K562 (cell line): ENCODE results near the gene WNT7A. TPM values are rescaled to one million over a fixed set of nuclear protein-coding genes. Genes with fewer than 3 reads are reported as not detected.

Source experiments
- ATAC-seq: fragments of 200-7000 bp; cut with Tn5 transposase; 3 replicates; pipeline ENCODE4 v1.9.1; 2020; ENCODE audit warnings: moderate library complexity
- Bru-seq: library from RNA; stranded (reverse); fragments of 400-500 nt; gene quantifications from one replicate; lab custom pipeline; 2021; lab: Mats Ljungman, UMichigan
- BruChase-seq, 2 experiments: library from RNA; stranded (reverse); fragments of 400-500 nt; gene quantifications; one replicate each; lab custom pipeline; 2021; lab: Mats Ljungman, UMichigan
- BruUV-seq: library from RNA; stranded (reverse); fragments of 400-500 nt; replicated peaks from 2 replicates; lab custom pipeline; 2021; lab: Mats Ljungman, UMichigan
- CTCF ChIA-PET: fragments of 300-600 bp; formaldehyde crosslinking; extraction: SDS; loops from one replicate; lab custom pipeline; 2021; ENCODE audit warnings: low intra/inter-chr PET ratio; lab: Yijun Ruan, JAX
- POLR2A ChIA-PET: fragments of 300-600, 350-650 bp; sonication (Branson Sonifier 250); formaldehyde crosslinking; extraction: SDS; loops from one replicate; lab custom pipeline; 2021; ENCODE audit warnings: antibody characterized with exemption, inconsistent platforms; lab: Yijun Ruan, JAX
- DNase-seq, 4 experiments: peaks; one replicate each; pipeline versions ENCODE4 v3.0.0 to v3.0.0-alpha.2; 2011 to 2018; ENCODE audit warnings: low spot score in 3 of 4, mixed read lengths in 3 of 4; ENCODE audit errors: extremely low read depth in 1 of 4
- FAIRE-seq: peaks from 2 replicates; lab custom pipeline; 2011; peaks lifted over from hg19 to GRCh38; lab: Jason Lieb, UNC
- H2AFZ ChIP-seq: 2 replicates; pipeline ENCODE4 v1.6.0; 2011; ENCODE audit warnings: low read depth, low read length, control low read depth, inconsistent platforms
- H3K27ac ChIP-seq: fragments of 200-600 bp; 3 replicates; pipeline ENCODE4 v1.8.0; 2011; ENCODE audit warnings: low read depth, mild to moderate bottlenecking, control low read depth, inconsistent platforms, low read length, moderate library complexity, mixed read lengths; ENCODE audit errors: extremely low read depth
- H3K27me3 ChIP-seq, 2 experiments: fragments of 300-600 bp in 1 of 2; 2 replicates in 1 of 2; 3 replicates in 1 of 2; pipeline versions ENCODE4 v1.6.0 to v1.8.0; 2011; ENCODE audit warnings: inconsistent platforms in 2 of 2, low read length in 2 of 2, mild to moderate bottlenecking in 1 of 2, mixed read lengths in 1 of 2, moderate library complexity in 1 of 2; ENCODE audit not compliant: control insufficient read depth in 2 of 2, insufficient read depth in 2 of 2
- H3K36me3 ChIP-seq: fragments of 300-600 bp; 3 replicates; pipeline ENCODE4 v1.8.0; 2011; ENCODE audit warnings: mild to moderate bottlenecking, low read length, inconsistent platforms; ENCODE audit not compliant: control insufficient read depth, insufficient read depth
- H3K4me1 ChIP-seq, 2 experiments: fragments of 200-600 bp in 1 of 2; replicated peaks in 1 of 2; 2 replicates in 1 of 2; 3 replicates in 1 of 2; pipeline versions ENCODE4 v1.5.1 to v1.8.0; 2011; ENCODE audit warnings: inconsistent platforms in 2 of 2, low read length in 2 of 2, mild to moderate bottlenecking in 1 of 2, mixed read lengths in 1 of 2, moderate library complexity in 1 of 2; ENCODE audit not compliant: control insufficient read depth in 2 of 2, insufficient read depth in 2 of 2
- H3K4me2 ChIP-seq: 2 replicates; pipeline ENCODE4 v1.6.1; 2011; ENCODE audit warnings: low read length, control low read depth, inconsistent platforms, mixed read lengths; ENCODE audit not compliant: insufficient read depth
- H3K4me3 ChIP-seq: fragments of 200-600 bp; sonication (generic), shearing (Covaris generic); 2 replicates; pipeline ENCODE4 v1.5.1; 2016; ENCODE audit warnings: control low read depth, inconsistent platforms
- H3K79me2 ChIP-seq: fragments of 200-600 bp; 3 replicates; pipeline ENCODE4 v1.8.0; 2011; ENCODE audit warnings: low read length, inconsistent platforms; ENCODE audit not compliant: control insufficient read depth, insufficient read depth
- H3K9ac ChIP-seq, 2 experiments: 2 replicates each; pipeline versions ENCODE4 v1.6.0 to v1.6.1; 2011; ENCODE audit warnings: low read depth in 2 of 2, low read length in 2 of 2, control low read depth in 1 of 2, inconsistent platforms in 1 of 2, mild to moderate bottlenecking in 1 of 2, mixed read lengths in 1 of 2; ENCODE audit not compliant: insufficient read depth in 1 of 2
- H3K9me1 ChIP-seq: one replicate; pipeline ENCODE4 v1.6.0; 2011; ENCODE audit warnings: inconsistent platforms, mild to moderate bottlenecking, low read length, moderate library complexity; ENCODE audit not compliant: control insufficient read depth, insufficient read depth
- H3K9me3 ChIP-seq: replicated peaks from 2 replicates; pipeline ENCODE4 v1.5.1; 2011; ENCODE audit warnings: low read depth, low read length, inconsistent platforms; ENCODE audit not compliant: control insufficient read depth, insufficient read depth
- H4K20me1 ChIP-seq: replicated peaks from 2 replicates; pipeline ENCODE4 v1.6.1; 2011; ENCODE audit warnings: low read length, inconsistent platforms, mixed read lengths; ENCODE audit not compliant: control insufficient read depth, insufficient read depth
- CHD1 ChIP-seq: fragments of 200-600 bp; sonication (generic); IDR thresholded peaks from one replicate; pipeline ENCODE4 v1.6.1; 2012; ENCODE audit warnings: mild to moderate bottlenecking, moderate library complexity, low read length, inconsistent platforms
- E2F3 ChIP-seq: fragments of 250-450 bp; sonication (Bioruptor Pico); IDR thresholded peaks from 2 replicates; pipeline ENCODE4 v1.4.0; 2020; ENCODE audit warnings: mild to moderate bottlenecking
- HNRNPK ChIP-seq: fragments of 200-400 bp; formaldehyde crosslinking; IDR thresholded peaks from one replicate; pipeline ENCODE4 v1.6.1; 2018; ENCODE audit warnings: mild to moderate bottlenecking, low read depth, low read length; ENCODE audit not compliant: poor library complexity, severe bottlenecking
- MED1 ChIP-seq: sonication (generic); formaldehyde crosslinking; IDR thresholded peaks from 2 replicates; pipeline ENCODE4 v1.8.1; 2023; ENCODE audit warnings: missing genetic modification reagents, borderline replicate concordance
- MTF1 ChIP-seq: fragments of 250-450 bp; sonication (Bioruptor Pico); IDR thresholded peaks from 2 replicates; pipeline ENCODE4 v1.9.0; 2021; ENCODE audit warnings: moderate library complexity, mild to moderate bottlenecking, inconsistent platforms, borderline replicate concordance
- NFIC ChIP-seq: fragments of 450-650 bp; IDR thresholded peaks from 2 replicates; pipeline ENCODE4 v1.6.1; 2017; ENCODE audit warnings: mild to moderate bottlenecking, inconsistent platforms
- SREBF1 ChIP-seq: fragments of 150-350 bp; IDR thresholded peaks from 2 replicates; pipeline ENCODE4 v1.6.1; 2014; ENCODE audit warnings: antibody characterized with exemption, low read depth, low read length, borderline replicate concordance
- STAG1 ChIP-seq: sonication (generic); formaldehyde crosslinking; IDR thresholded peaks from 2 replicates; pipeline ENCODE4 v1.5.0; 2020; ENCODE audit warnings: missing genetic modification reagents, borderline replicate concordance
- TAF15 ChIP-seq: fragments of 200-400 bp; formaldehyde crosslinking; IDR thresholded peaks from 2 replicates; pipeline ENCODE4 v1.6.1; 2017; ENCODE audit warnings: mild to moderate bottlenecking, low read depth, low read length, moderate library complexity
- TBL1XR1 ChIP-seq, 2 experiments: IDR thresholded peaks; 2 replicates each; pipeline ENCODE4 v1.6.1; 2012; ENCODE audit warnings: improper control_type of control experiment in 2 of 2, low read length in 2 of 2, mild to moderate bottlenecking in 1 of 2
- ZNF165 ChIP-seq: fragments of 250-450 bp; sonication (Bioruptor Pico); IDR thresholded peaks from 2 replicates; pipeline ENCODE4 v1.4.0; 2020; ENCODE audit warnings: borderline replicate concordance
- ZNF217 ChIP-seq: sonication (generic); formaldehyde crosslinking; IDR thresholded peaks from 2 replicates; pipeline ENCODE4 v1.8.0; 2022; ENCODE audit warnings: mild to moderate bottlenecking, missing genetic modification reagents
- ZNF282 ChIP-seq: sonication (generic); formaldehyde crosslinking; IDR thresholded peaks from 2 replicates; pipeline ENCODE4 v1.8.1; 2023; ENCODE audit warnings: missing genetic modification reagents
- ZNF780A ChIP-seq: fragments of 250-450 bp; sonication (Bioruptor Pico); IDR thresholded peaks from 2 replicates; pipeline ENCODE4 v1.5.0; 2021; ENCODE audit warnings: mild to moderate bottlenecking
- WGBS: fragments of 100-300 bp; shearing (Covaris generic); methylation state at CpG from one replicate; pipeline ENCODE4 v1.1.6; 2016; ENCODE audit warnings: low coverage, mixed read lengths; ENCODE audit not compliant: insufficient coverage; ENCODE audit errors: missing lambda C conversion rate; 5-methylcytosine and 5-hydroxymethylcytosine counted together
- in situ Hi-C: fragments of 300-500 bp; cut with MboI; formaldehyde crosslinking; loops from 4 replicates; pipeline ENCODE4 v1.15.0; 2018; ENCODE audit warnings: inconsistent platforms, mixed read lengths
- intact Hi-C: fragments of 100-400 bp; cut with micrococcal nuclease; formaldehyde crosslinking; loops from 2 replicates; pipeline ENCODE4 v1.14.2; 2022
- long read RNA-seq, 3 experiments: library from polyadenylated mRNA in 2 of 3; library from RNA in 1 of 3; unstranded in 2 of 3; stranded (forward) in 1 of 3; transcript quantifications; one replicate each; pipeline ENCODE4 v2.0.0, GENCODE V29; 2019 to 2022
- polyA minus RNA-seq, 3 experiments: library from RNA; depleted of rRNA, polyadenylated mRNA; stranded (reverse); fragments of >200 nt; gene quantifications; 2 replicates each; pipeline ENCODE4 v1.2.3, GENCODE V29; 2011
- polyA plus RNA-seq, 8 experiments: library from polyadenylated mRNA; depleted of rRNA in 4 of 8; stranded (reverse) in 5 of 8; unstranded in 3 of 8; fragments of >200 nt; fragmentation: Nextera tagmentation in 2 of 8; fragmentation: Illumina TruSeq in 1 of 8; extraction: Ambion mirVana in 2 of 8; extraction: Trizol in 1 of 8; gene quantifications; 2 replicates each; pipeline versions ENCODE4 v1.2.1 to v1.2.3, GENCODE V29; 2011 to 2014; ENCODE audit warnings: inconsistent platforms in 1 of 8, missing spikeins in 1 of 8
- total RNA-seq, 7 experiments: library from RNA; depleted of rRNA in 6 of 7; stranded (reverse); fragments of >200 nt in 6 of 7; fragmentation: Illumina TruSeq in 2 of 7; extraction: Trizol in 2 of 7; gene quantifications; 2 replicates each; pipeline versions ENCODE4 v1.2.1 to v1.2.3, GENCODE V29; 2011 to 2021; ENCODE audit warnings: low replicate concordance in 1 of 7
- TF ChIP-seq, protein P1 (sequence below): sonication (generic); formaldehyde crosslinking; IDR thresholded peaks from 2 replicates; pipeline ENCODE4 v1.8.0; 2022; ENCODE audit warnings: missing genetic modification reagents, mild to moderate bottlenecking, moderate library complexity, borderline replicate concordance
- TF ChIP-seq, protein P2 (sequence below): sonication (generic); formaldehyde crosslinking; IDR thresholded peaks from 2 replicates; pipeline ENCODE4 v1.8.0; 2022; ENCODE audit warnings: mild to moderate bottlenecking, missing genetic modification reagents

The WNT7A gene
- not detected in 2 replicates for total RNA-seq (2011; cell fraction: chromatin; rRNA removed; ENCODE audit: low replicate concordance)
- total RNA-seq (2011; cell fraction: nucleolus; rRNA removed) = not detected in 2 replicates
- total RNA-seq (2011; cell fraction: nucleoplasm; rRNA removed) = not detected in 2 replicates
- total RNA-seq (2014; rRNA removed) = not detected in 2 replicates
- not detected in 2 replicates for total RNA-seq (2014; rRNA removed; fragmentation: Illumina TruSeq; extraction: Trizol)
- not detected in 2 replicates for total RNA-seq (2015; rRNA removed; fragmentation: Illumina TruSeq; extraction: Trizol)
- total RNA-seq (2021) = not detected in 2 replicates
- polyA plus RNA-seq (2011; rRNA removed) = 0.03 TPM in 1 of 2 replicates, not detected in the other
- polyA plus RNA-seq (2011; cell fraction: cytosol; rRNA removed) = 0.07 TPM in 1 of 2 replicates, not detected in the other
- not detected in 2 replicates for polyA plus RNA-seq (2011; cell fraction: nucleus; rRNA removed)
- 0.05 TPM in 1 of 2 replicates, not detected in the other for polyA plus RNA-seq (2012)
- not detected in 2 replicates for polyA plus RNA-seq (2014; fragmentation: Illumina TruSeq; extraction: Trizol)
- polyA plus RNA-seq (2014; fragmentation: Nextera tagmentation; extraction: Ambion mirVana) = not detected
- polyA plus RNA-seq (2014; rRNA removed) = not detected in 2 replicates
- not detected in 2 replicates for polyA minus RNA-seq (2011; rRNA and poly(A)+ RNA removed)
- polyA minus RNA-seq (2011; cell fraction: cytosol; rRNA and poly(A)+ RNA removed) = not detected in 2 replicates
- not detected in 2 replicates for polyA minus RNA-seq (2011; cell fraction: nucleus; rRNA and poly(A)+ RNA removed)
- Bru-seq, nascent RNA = percentile 9 among the genes with signal in this experiment
- percentile 6 among the genes with signal in this experiment for BruChase-seq, experiment 1, labeled RNA remaining after a 2-hour chase
- BruChase-seq, experiment 2, labeled RNA remaining after a 6-hour chase = percentile 6 among the genes with signal in this experiment
- long read RNA-seq, experiment 1 = 0 reads
- long read RNA-seq, experiment 2 = 0 reads
- long read RNA-seq, experiment 3 = 0 reads

DNA sequence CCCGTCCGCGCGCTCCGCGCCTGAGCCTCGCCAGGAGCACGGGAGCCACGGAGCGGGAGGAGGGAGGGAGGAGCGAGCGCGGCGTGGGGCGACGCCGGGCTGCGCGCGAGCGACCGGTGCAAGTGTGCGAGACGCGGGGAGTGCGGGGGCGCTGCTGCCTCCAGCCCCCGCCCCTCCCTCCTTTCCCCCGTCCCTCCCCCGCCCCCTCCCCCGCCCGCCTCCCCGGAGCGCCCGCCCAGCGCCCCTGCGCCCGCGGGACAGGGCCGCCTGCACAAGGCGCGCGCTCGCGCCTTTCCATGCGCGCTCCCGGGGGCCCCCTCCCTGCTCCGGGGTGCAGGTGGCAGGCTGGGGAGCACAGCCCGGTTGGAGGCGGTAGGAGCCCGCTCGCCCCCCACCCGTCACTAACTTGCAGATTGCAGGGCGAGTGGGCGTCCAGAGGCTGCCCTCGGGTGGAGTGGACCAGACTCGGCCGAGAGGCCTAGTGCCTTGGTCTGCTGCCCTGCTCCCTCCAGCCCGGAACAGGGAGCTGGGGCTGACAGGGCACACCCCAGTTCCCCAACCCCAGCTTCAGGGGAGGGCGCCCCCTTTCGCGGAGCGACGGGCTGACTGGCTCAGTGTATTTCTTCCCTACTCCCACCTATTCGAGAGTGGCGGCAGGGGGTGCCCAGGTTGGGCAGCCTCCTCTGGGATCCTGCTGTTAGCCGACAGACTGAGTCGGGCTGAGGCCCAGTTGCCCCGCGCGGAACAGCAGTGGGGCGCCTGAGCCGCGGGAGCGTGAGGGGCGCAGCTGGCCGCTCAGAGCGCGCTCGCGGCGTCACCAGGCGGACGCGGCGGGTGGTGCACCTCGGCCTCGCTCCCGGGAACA is at the start of gene WNT7A:
Gene WNT7A (minus strand): TSS at position 126 of the 865 bp plus-strand sequence. CDS start 255 bp downstream, outside the sequence.
- Histone ChIP-seq H2AFZ (peak within 1 kb of the TSS; percentile 67), H3K36me3 (no peaks in the 10 kb centered on the region), H3K4me1 (peaks cover 0 to 32% of the 10 kb centered on the region in 2 experiments; a peak in 2 of 5 replicates), H3K9me1 (peaks cover 4% of the 10 kb centered on the region), H3K9ac (no peak within 1 kb of the TSS), H3K4me2 (peak within 1 kb of the TSS; percentile 36; the same call in 1 of the 2 replicates), H3K4me3 (no peak within 1 kb of the TSS; the same call in 1 of the 2 replicates), H3K27me3 (peaks cover 39 to 67% of the 10 kb centered on the region in 2 experiments), H3K27ac (no peak within 1 kb of the TSS), H4K20me1 (peaks cover 10% of the 10 kb centered on the region; the same call in 1 of the 2 replicates), H3K79me2 (no peaks in the 10 kb centered on the region), H3K9me3 (no peaks in the 10 kb centered on the region)
- ATAC-seq (peak; percentile 87), FAIRE-seq (no peak), DNase-seq (peak; percentile 40 to 77 (median 68))
- ChIA-PET POLR2A (interaction anchor here (0.7 kb wide), 2 partner anchors 365 to 388 kb away, joined by 3 read pairs; no protein-coding TSS in a partner anchor), CTCF (interaction anchor here (1.0 kb wide), 1 partner anchor 229 kb away, joined by 3 read pairs; no protein-coding TSS in a partner anchor)
- in situ Hi-C loops = loop anchor here (10.0 kb wide), 1 partner anchor 385 kb away; no protein-coding TSS in a partner anchor
- intact Hi-C loops = loop anchor here (5.0 to 10.0 kb wide), 2 partner anchors 105 to 383 kb away; no protein-coding TSS in a partner anchor
- no TSS peak for BruUV-seq
- WGBS = 6% methylated on average over 41 of the region's 90 CpGs
- TF ChIP-seq ZNF780A (CRISPR knock-in tag) (no peak), STAG1 (CRISPR knock-in tag) (no peak; the same call in 1 of the 2 replicates), E2F3 (CRISPR knock-in tag) (no peak), MTF1 (CRISPR knock-in tag) (no peak), SREBF1 (no peak), HNRNPK (peak; percentile 25), TAF15 (no peak), ZNF282 (CRISPR knock-in tag) (no peak), ZNF217 (CRISPR knock-in tag) (no peak), CHD1 (no peak), MED1 (CRISPR knock-in tag) (no peak), ZNF165 (CRISPR knock-in tag) (no peak), NFIC (no peak), TBL1XR1 (IDR thresholded peaks at IDR 0.05; ENCODE audit: low read length in 2 of 2) (no peak)
- TF ChIP-seq, protein P1, sequence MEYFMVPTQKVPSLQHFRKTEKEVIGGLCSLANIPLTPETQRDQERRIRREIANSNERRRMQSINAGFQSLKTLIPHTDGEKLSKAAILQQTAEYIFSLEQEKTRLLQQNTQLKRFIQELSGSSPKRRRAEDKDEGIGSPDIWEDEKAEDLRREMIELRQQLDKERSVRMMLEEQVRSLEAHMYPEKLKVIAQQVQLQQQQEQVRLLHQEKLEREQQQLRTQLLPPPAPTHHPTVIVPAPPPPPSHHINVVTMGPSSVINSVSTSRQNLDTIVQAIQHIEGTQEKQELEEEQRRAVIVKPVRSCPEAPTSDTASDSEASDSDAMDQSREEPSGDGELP (CRISPR knock-in tag) = peak; percentile 60; the same call in 1 of the 2 replicates
- TF ChIP-seq, protein P2, sequence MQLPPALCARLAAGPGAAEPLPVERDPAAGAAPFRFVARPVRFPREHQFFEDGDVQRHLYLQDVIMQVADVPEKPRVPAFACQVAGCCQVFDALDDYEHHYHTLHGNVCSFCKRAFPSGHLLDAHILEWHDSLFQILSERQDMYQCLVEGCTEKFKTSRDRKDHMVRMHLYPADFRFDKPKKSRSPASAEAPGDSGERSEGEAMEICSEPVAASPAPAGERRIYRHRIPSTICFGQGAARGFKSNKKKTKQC (CRISPR knock-in tag) = peak; percentile 74; the same call in 1 of the 2 replicates
